NB4 (cell line): ENCODE measurements around the gene HOXA5.

Experiments
- MYC ChIP-seq: IDR thresholded peaks from 2 replicates; pipeline ENCODE4 v1.6.1; 2011; ENCODE audit warnings: low read depth, low read length
- POLR2A ChIP-seq: IDR thresholded peaks from 2 replicates; pipeline ENCODE4 v1.6.1; 2011; ENCODE audit warnings: mild to moderate bottlenecking; ENCODE audit not compliant: insufficient read length; ENCODE audit errors: extremely low read depth
- TF ChIP-seq, protein P1 (sequence below): IDR thresholded peaks from one replicate; pipeline ENCODE4 v1.5.1; 2012; ENCODE audit warnings: low read depth, low read length
- TF ChIP-seq, protein P2 (sequence below): IDR thresholded peaks from 2 replicates; pipeline ENCODE4 v1.6.1; 2011; ENCODE audit warnings: low read depth, low read length

DNA sequence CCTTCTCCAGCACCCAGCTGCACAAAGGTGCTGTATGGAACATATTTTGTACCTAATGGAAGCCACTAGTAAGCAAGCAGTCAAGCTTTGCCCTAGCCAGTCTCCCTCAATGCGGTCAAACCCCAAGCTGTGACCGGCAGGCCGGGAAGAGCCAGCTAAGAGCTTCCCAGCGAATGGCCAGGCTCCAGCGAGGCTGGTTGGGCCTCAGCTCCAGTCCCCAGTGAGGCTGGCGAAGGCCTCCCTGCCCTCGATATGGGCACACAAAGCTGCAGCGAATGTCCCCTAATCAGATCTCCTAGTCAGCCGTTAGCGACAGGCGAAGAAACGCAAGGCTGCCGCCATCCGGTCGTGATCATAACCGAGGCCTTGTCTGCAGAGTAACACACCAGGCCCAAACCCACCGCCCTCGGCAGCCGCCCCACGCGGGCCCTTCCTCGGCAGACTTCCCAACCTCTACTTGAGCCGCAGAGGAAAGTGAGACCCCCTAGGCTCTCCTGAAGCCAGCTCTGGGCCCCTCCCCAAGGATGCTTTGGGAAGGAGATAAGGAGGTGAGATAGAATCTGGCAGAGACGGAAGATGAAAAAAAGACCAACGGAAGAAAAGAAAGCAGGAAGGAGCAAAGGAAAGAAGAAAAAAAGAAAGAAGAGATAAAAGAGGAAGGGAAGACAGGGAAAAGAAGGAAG lies 24.9 kb upstream of the HOXA5 start:
- TF ChIP-seq, protein P1, sequence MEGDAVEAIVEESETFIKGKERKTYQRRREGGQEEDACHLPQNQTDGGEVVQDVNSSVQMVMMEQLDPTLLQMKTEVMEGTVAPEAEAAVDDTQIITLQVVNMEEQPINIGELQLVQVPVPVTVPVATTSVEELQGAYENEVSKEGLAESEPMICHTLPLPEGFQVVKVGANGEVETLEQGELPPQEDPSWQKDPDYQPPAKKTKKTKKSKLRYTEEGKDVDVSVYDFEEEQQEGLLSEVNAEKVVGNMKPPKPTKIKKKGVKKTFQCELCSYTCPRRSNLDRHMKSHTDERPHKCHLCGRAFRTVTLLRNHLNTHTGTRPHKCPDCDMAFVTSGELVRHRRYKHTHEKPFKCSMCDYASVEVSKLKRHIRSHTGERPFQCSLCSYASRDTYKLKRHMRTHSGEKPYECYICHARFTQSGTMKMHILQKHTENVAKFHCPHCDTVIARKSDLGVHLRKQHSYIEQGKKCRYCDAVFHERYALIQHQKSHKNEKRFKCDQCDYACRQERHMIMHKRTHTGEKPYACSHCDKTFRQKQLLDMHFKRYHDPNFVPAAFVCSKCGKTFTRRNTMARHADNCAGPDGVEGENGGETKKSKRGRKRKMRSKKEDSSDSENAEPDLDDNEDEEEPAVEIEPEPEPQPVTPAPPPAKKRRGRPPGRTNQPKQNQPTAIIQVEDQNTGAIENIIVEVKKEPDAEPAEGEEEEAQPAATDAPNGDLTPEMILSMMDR: no peak
- TF ChIP-seq POLR2A (no peak), MYC (no peak)
- TF ChIP-seq, protein P2, sequence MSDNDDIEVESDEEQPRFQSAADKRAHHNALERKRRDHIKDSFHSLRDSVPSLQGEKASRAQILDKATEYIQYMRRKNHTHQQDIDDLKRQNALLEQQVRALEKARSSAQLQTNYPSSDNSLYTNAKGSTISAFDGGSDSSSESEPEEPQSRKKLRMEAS: no peak
